Measurements from ENCODE around the gene SPATA9.

GRCh38 chr5:95725937-95726810, 43.4 kb upstream of the SPATA9 start:
- no peak for TF ChIP-seq CTCF (IDR thresholded peaks at IDR 0.05)
- TF ChIP-seq POLR2A (IDR thresholded peaks at IDR 0.05): no peak
